WTC11 (cell line): ENCODE measurements around the gene ATG5.

Experiments used
- GABPB1 ChIP-seq: sonication (generic); formaldehyde crosslinking; IDR thresholded peaks from 2 replicates; pipeline ENCODE4 v1.8.1; 2023; ENCODE audit warnings: mild to moderate bottlenecking, missing genetic modification reagents
- JUN ChIP-seq: sonication (generic); formaldehyde crosslinking; IDR thresholded peaks from 2 replicates; pipeline ENCODE4 v1.8.0; 2023; ENCODE audit warnings: mild to moderate bottlenecking, missing genetic modification reagents
- TF ChIP-seq, protein P1 (sequence below): fragments of 250-450 bp; sonication (Bioruptor Pico); IDR thresholded peaks from 2 replicates; pipeline ENCODE4 v1.9.0; 2021; ENCODE audit warnings: moderate library complexity, mild to moderate bottlenecking, inconsistent platforms, borderline replicate concordance

DNA sequence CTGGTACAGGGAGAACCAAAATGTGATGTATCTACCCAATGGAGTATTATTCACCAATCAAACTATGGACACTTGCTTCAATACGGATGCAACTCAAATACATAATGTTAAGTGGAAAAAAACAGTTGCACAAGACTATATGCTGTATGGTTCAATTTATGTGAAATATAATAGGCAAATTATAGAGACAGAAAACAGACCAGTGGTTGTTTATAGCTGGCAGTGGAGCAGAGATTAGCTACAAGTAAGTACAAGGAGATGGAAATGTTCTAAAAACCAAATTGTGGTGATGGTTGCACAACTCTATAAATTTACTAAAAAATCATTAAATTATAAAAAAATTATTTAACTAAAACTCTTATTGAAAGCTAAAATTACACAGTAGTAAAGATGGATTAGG, 126.2 kb downstream of the ATG5 start:
- TF ChIP-seq JUN (CRISPR knock-in tag) = no peak
- TF ChIP-seq GABPB1 (CRISPR knock-in tag) = no peak
- TF ChIP-seq, protein P1, sequence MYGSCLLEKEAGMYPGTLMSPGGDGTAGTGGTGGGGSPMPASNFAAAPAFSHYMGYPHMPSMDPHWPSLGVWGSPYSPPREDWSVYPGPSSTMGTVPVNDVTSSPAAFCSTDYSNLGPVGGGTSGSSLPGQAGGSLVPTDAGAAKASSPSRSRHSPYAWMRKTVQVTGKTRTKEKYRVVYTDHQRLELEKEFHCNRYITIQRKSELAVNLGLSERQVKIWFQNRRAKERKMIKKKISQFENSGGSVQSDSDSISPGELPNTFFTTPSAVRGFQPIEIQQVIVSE (CRISPR knock-in tag) = no peak
